LNCAP (cell line): Measurements from ENCODE around the gene MGAT4A.

Source experiments
- CTCF ChIP-seq: fragments of 450-650 bp; IDR thresholded peaks from 2 replicates; pipeline ENCODE4 v1.5.1; 2017; ENCODE audit warnings: mild to moderate bottlenecking

MGAT4A gene

GRCh38 chr2:98704499-98705332 lies 26.2 kb downstream of the MGAT4A start:
- TF ChIP-seq CTCF, result no peak

GRCh38 chr2:98703738-98704137 lies 27.2 kb downstream of the MGAT4A start:
- no peak for TF ChIP-seq CTCF

GRCh38 chr2:98702858-98703620 lies 27.9 kb downstream of the MGAT4A start:
- TF ChIP-seq CTCF, result no peak

GRCh38 chr2:98702127-98702802 lies 28.7 kb downstream of the MGAT4A start:
- TF ChIP-seq CTCF, result no peak

- TF ChIP-seq CTCF, result no peak
Measured at GRCh38 chr2:98701230-98701629, 29.7 kb downstream of the MGAT4A start.

GRCh38 chr2:98698896-98699295 lies 32.0 kb downstream of the MGAT4A start:
- TF ChIP-seq CTCF, result no peak

GRCh38 chr2:98697651-98698337 lies 33.1 kb downstream of the MGAT4A start:
- no peak for TF ChIP-seq CTCF
